Pancreas (tissue), 10 donors: ENCODE measurements around the gene RBM18. TPM values are rescaled to one million over a fixed set of nuclear protein-coding genes. Genes with fewer than 3 reads are reported as not detected.
A peak's percentile ranks its signal among the peaks of the same experiment; 100 is the strongest.

Source experiments
- ATAC-seq, 4 donors: fragments of 200-7000 bp; cut with Tn5 transposase; one replicate each; pipeline versions ENCODE4 v1.8.0 to v1.9.1; 2020; ENCODE audit warnings: mild to moderate bottlenecking in 4 of 4, moderate library complexity in 4 of 4
- DNase-seq, 6 donors: peaks; one replicate each; pipeline ENCODE4 v3.0.0-alpha.2; 2020
- FAIRE-seq: peaks from 2 replicates; lab custom pipeline; 2012; peaks lifted over from hg19 to GRCh38; lab: Jason Lieb, UNC
- H3K27ac ChIP-seq, 4 donors: fragments of 200-600 bp; sonication (generic); 1 replicate in 3 of 4; 2 replicates in 1 of 4; pipeline versions ENCODE4 v1.5.0 to v1.8.0; 2020
- H3K27me3 ChIP-seq, 4 donors: fragments of 200-600 bp; one replicate each; pipeline ENCODE4 v1.8.0; 2021
- H3K36me3 ChIP-seq, 3 donors: fragments of 200-600 bp; sonication (generic) in 1 of 3; one replicate each; pipeline versions ENCODE4 v1.5.0 to v1.8.0; 2020 to 2021
- H3K4me1 ChIP-seq, 3 donors: fragments of 200-600 bp; one replicate each; pipeline ENCODE4 v1.8.0; 2021
- H3K4me3 ChIP-seq, 4 donors: fragments of 200-600 bp; sonication (generic) in 2 of 4; one replicate each; pipeline versions ENCODE4 v1.5.0 to v1.8.0; 2020 to 2021
- H3K9me3 ChIP-seq, 4 donors: fragments of 200-600 bp; one replicate each; pipeline ENCODE4 v1.8.0; 2021
- WGBS, 2 donors: extraction: QIAGEN DNeasy Blood & Tissue Kit; methylation state at CpG; one replicate each; pipeline ENCODE4 v1.1.7; 2013; 5-methylcytosine and 5-hydroxymethylcytosine counted together
- intact Hi-C, 3 donors: fragments of 100-400 bp; cut with DNase I; formaldehyde crosslinking; loops; one replicate each; pipeline versions ENCODE4 v1.11.1 to v1.14.2; 2022
- polyA plus RNA-seq, 2 donors: library from polyadenylated mRNA; stranded (reverse); fragments of 200-250 nt; gene quantifications; one replicate each; pipeline ENCODE4 v1.2.3, GENCODE V29; 2013
- total RNA-seq, 6 donors: library from RNA; stranded (reverse); fragmentation: NEBNext Ultra II Directional in 4 of 6; extraction: Animal tissue kit (Norgen Biotek cat#: 25700) in 4 of 6; gene quantifications; one replicate each; pipeline versions ENCODE4 v1.2.1 to v1.2.4, GENCODE V29; 2021 to 2023
- TF ChIP-seq, protein P1 (sequence below), 4 donors: fragments of 200-600 bp; sonication (generic) in 3 of 4; IDR thresholded peaks; one replicate each; pipeline versions ENCODE4 v1.5.0 to v1.8.0; 2021; ENCODE audit warnings: antibody characterized with exemption in 4 of 4
- donor health status: healthy with polysubstance abuse.
- donor health status: DM: no; HTN: no; CAD: no; lungs with moderate emphysema.
- donor health status: DM: no; HTN: no; CAD: no.
- donor health status: control.
- donor health status: control.
- donor health status: Bipolar disorder and iron deficiency.
- donor health status: DM: yes; HTN: yes; CAD: no.
- donor health status: DM: no; HTN: no; CAD: no.
- donor health status: DM: no; HTN: no; CAD: no.
- donor health status: DM: yes; HTN: yes; CAD: no.

The RBM18 gene
- total and polyA plus RNA-seq, 8 donors = 1.7 to 10.5 (median 6.0) TPM

DNA sequence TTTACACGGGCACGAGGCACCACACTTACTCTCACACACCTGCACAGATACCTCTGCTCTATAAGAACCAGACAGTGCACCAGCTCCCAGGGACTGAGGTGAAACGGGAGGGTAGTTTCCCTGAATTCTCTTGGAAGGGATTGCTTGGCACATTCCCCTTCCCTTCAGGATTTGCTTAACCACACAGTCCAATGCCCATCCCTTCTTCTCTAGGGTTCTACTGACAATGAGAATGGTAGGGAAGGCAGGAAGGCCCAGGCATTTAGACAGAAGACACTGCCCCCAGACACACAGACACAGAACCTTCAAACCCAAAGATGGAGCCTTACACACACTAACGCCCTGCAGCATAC, 35.2 kb downstream of the RBM18 start:
- no peak overlapping the region for H3K27ac ChIP-seq
- TF ChIP-seq, protein P1, sequence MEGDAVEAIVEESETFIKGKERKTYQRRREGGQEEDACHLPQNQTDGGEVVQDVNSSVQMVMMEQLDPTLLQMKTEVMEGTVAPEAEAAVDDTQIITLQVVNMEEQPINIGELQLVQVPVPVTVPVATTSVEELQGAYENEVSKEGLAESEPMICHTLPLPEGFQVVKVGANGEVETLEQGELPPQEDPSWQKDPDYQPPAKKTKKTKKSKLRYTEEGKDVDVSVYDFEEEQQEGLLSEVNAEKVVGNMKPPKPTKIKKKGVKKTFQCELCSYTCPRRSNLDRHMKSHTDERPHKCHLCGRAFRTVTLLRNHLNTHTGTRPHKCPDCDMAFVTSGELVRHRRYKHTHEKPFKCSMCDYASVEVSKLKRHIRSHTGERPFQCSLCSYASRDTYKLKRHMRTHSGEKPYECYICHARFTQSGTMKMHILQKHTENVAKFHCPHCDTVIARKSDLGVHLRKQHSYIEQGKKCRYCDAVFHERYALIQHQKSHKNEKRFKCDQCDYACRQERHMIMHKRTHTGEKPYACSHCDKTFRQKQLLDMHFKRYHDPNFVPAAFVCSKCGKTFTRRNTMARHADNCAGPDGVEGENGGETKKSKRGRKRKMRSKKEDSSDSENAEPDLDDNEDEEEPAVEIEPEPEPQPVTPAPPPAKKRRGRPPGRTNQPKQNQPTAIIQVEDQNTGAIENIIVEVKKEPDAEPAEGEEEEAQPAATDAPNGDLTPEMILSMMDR (IDR thresholded peaks at IDR 0.05) = no peak
- no peaks in the 10 kb centered on the region for H3K9me3 ChIP-seq
- H3K27me3 ChIP-seq = peaks cover 0 to 30% (median 16%) of the 10 kb centered on the region in 4 donors
- intact Hi-C loops = no loop called here
- ATAC-seq (no peak), FAIRE-seq (no peak), DNase-seq (no peak)
- no peak overlapping the region for H3K4me3 ChIP-seq
- 40 to 41% methylated on average over 4 of the region's 4 CpGs for WGBS, 2 donors
- H3K4me1 ChIP-seq = peaks cover 0 to 9% (median 0%) of the 10 kb centered on the region in 3 donors
- H3K36me3 ChIP-seq = no peaks in the 10 kb centered on the region

GRCh38 chr9:122228568-122229484, 35.8 kb downstream of the RBM18 start, which contains the start of gene LHX6:
TSS of gene LHX6 (minus strand) at chr9:122228957. CDS start at chr9:122228740, 217 bp downstream.
- 4 to 6% methylated on average over 54 to 70 of the region's 70 CpGs for WGBS, 2 donors
- FAIRE-seq (no peak), DNase-seq (peak in 2 of 6 donors; percentile 67 to 68), ATAC-seq (peak in 2 of 4 donors; percentile 38 to 55)
- Histone ChIP-seq H3K9me3 (no peaks in the 10 kb centered on the region), H3K4me1 (peaks cover 0 to 9% (median 0%) of the 10 kb centered on the region in 3 donors), H3K36me3 (no peaks in the 10 kb centered on the region), H3K27me3 (peaks cover 0 to 33% (median 16%) of the 10 kb centered on the region in 4 donors), H3K27ac (no peak within 1 kb of the TSS), H3K4me3 (peak within 1 kb of the TSS in 3 of 4 donors; percentile 7 to 41 (median 23))
- TF ChIP-seq, protein P1 (IDR thresholded peaks at IDR 0.05) = no peak
- intact Hi-C loops = no loop called here

- Histone ChIP-seq H3K27me3 (peaks cover 0 to 35% (median 16%) of the 10 kb centered on the region in 4 donors), H3K9me3 (no peaks in the 10 kb centered on the region), H3K27ac (no peak overlapping the region), H3K36me3 (no peaks in the 10 kb centered on the region), H3K4me1 (peaks cover 0 to 9% (median 0%) of the 10 kb centered on the region in 3 donors), H3K4me3 (peak overlapping the region in 3 of 4 donors; percentile 7 to 41 (median 23))
- intact Hi-C loops = no loop called here
- DNase-seq (no peak), ATAC-seq (peak in 1 of 4 donors; percentile 24), FAIRE-seq (no peak)
- WGBS, 2 donors = 1 to 3% methylated on average over 38 of the region's 38 CpGs
- TF ChIP-seq, protein P1 (IDR thresholded peaks at IDR 0.05) = no peak
Observed at GRCh38 chr9:122228191-122228567, 36.5 kb downstream of the RBM18 start.

DNA sequence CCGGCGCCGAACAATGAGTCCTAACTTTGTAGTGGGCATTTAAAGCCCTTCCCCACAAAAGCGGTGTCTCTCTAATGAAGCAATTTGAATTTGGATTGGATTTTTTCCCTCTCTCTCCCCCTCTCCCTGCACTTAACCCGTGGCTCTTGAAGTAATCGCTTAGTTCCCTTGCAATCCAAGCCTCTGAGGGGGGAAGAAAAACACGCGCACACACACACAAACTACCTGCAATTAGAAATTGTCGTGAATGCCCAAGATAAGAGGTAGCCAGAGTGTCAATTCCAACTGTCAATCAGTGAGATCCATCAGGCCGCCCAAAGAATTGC, 37.1 kb downstream of the RBM18 start:
- no peaks in the 10 kb centered on the region for H3K36me3 ChIP-seq
- H3K9me3 ChIP-seq = no peaks in the 10 kb centered on the region
- DNase-seq (no peak), ATAC-seq (no peak), FAIRE-seq (no peak)
- H3K27ac ChIP-seq = no peak overlapping the region
- peaks cover 0 to 34% (median 16%) of the 10 kb centered on the region in 4 donors for H3K27me3 ChIP-seq
- peak overlapping the region in 1 of 4 donors; percentile 41 for H3K4me3 ChIP-seq
- intact Hi-C loops = no loop called here
- TF ChIP-seq, protein P1 (IDR thresholded peaks at IDR 0.05) = no peak
- WGBS, 2 donors = 5 to 7% methylated on average over 10 of the region's 10 CpGs
- H3K4me1 ChIP-seq = peaks cover 0 to 9% (median 0%) of the 10 kb centered on the region in 3 donors
